GM19397 (cell line): ENCODE data around the gene BMAL1.

ENCODE experiments used
- ATAC-seq: cut with Tn5 transposase; IDR thresholded peaks from one replicate; pipeline ENCODE4 v1.9.1; 2021; ENCODE audit warnings: mild to moderate bottlenecking, moderate library complexity; ENCODE audit not compliant: unreplicated experiment

Gene BMAL1

DNA sequence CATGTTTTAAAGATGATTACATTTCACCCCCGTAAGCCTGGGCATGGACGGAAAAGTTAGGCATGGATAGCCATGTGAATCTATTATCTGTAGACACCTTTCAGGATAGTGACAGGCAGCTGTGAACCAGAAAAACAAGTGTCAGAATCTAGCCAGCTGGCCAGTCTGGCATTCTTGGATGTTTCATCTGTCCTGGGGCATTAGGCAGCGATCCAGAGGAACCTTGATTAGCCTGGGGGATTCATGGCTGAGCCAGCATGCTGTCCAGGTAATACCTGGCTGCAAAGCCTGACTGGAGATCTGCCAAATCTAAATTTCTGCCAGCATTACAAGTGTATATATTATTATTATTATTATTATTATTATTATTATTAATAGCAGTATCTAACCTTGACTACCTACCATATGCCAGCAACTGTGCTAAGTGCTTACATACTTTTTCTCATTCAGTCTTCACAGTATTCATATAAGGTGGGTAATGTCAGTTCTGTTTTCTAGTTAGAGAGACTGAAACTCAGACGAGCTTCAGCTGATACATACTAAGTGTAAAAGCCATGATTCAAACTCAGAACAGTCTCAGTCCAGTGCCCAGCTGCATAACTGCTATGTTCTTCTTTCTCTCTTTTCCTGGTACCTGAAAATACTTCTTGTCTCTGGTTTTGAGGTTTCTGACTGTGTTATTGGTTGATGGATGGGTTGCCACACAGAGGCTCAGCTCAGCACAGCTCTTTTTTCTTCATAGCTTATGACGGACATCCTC lies 12.8 kb downstream of the BMAL1 start:
- no peak for ATAC-seq

DNA sequence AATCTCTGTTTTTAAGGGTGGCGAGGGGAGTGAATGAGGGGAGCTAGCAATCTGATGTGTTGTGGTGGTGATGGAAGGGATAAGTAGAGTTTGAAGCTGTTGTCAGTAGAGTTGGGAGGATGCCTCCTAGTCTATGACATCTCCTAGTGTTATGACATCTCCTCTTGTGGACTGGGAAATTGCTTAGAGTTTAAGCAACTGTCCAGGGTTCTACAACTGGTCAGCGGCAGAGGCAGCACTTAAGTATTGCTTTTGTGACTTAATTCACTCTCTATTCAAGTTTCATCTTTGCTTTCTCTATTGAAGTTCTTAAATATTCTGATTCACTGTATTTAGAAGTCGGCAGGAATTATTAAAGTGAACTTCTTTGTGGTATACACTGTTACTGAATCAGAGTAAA lies 13.8 kb downstream of the BMAL1 start:
- no peak for ATAC-seq

DNA sequence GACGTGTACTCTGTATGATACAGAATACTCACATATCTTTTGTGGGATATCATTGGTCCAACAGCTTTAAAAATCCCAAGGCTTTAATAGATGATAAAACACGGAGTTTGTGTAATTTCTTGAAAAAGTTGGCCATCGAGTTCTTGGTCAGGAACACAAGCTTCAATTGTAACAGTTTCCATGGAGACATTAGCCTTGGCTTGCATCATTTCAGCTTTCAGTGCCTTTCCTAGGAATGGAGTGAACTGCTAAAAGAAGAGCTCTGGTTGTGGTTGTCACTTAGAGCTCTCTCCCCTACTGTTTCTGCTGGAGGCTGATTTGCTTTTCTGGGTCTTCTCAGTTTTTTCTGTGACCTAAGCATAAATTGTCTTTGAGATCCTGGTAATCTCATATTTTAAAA lies 14.2 kb downstream of the BMAL1 start:
- ATAC-seq: no peak

DNA sequence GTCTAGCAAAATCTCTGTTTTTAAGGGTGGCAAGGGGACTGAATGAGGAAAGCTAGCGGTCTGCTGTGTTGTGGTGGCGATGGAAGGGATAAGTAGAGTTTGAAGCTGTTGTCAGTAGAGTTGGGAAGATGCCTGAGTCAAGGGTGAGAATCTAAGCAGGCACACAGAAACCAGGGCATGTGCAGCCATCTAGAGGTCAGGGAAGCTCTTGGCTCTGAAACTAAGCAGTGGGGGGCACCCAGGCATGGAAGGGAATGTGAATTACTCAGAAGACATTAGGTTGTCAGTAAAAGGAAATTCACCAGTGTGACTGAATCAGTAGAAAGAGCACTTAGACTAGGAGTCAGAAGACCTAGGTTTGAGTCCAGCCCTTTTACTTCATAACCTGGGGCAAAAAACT lies 15.4 kb downstream of the BMAL1 start:
- no peak for ATAC-seq

DNA sequence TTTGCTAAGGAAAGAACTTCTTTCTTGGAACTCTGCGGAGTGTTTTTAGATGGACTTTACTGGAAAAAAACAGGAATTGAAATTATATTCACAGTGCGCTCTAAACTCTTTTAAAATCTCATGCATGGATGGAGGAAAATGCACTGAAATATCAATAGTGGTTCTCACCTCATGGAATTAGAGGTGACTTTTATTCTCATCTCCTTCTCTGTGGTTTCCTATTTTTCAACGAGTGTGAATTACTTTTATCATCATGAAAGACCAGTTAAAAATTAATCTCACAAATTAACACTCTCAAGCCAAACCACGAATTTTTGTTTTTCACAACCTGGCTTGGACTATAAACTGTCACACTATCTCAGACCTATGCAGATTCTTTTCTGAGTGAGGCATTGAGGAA lies 16.6 kb downstream of the BMAL1 start:
- ATAC-seq: no peak

DNA sequence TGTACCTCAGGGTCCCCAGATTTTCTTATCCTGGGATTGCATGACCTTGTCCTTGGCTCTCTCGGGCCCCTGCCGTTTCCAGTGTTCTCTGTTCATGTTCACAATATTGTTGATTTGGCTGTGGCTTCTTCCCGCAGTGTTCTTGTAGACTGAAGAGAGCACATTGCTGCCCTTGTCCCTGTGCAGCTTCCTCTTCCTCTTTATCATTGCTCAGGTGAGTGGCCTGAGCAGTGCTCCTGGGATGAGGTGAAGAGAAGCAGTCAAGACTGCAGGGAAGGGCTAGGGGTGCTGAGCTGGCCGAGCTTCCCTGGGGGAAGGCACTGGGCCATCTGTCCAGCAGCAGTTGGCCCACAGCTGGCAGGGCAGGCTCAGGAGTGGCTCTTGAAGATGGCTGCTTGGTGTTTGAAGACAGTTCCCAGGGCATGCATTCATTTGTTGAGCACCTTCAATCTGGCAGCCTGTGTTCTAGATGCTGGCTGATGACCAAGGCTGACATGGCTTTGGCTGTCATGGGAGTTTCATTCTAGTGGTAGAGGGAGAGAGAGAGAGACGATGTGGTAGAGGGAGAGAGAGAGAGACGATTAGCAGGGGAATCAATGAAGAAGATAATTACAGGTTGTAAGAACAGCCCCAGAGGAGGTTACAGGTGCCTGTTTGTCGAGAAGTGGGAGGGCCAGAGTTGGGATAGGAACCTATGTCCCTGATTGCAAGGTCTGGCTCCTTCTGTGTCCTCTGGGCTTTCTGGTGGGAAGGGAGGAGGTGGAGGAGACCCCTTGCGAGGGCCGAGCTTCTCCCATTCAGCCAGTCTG lies 17.4 kb downstream of the BMAL1 start:
- no peak for ATAC-seq

DNA sequence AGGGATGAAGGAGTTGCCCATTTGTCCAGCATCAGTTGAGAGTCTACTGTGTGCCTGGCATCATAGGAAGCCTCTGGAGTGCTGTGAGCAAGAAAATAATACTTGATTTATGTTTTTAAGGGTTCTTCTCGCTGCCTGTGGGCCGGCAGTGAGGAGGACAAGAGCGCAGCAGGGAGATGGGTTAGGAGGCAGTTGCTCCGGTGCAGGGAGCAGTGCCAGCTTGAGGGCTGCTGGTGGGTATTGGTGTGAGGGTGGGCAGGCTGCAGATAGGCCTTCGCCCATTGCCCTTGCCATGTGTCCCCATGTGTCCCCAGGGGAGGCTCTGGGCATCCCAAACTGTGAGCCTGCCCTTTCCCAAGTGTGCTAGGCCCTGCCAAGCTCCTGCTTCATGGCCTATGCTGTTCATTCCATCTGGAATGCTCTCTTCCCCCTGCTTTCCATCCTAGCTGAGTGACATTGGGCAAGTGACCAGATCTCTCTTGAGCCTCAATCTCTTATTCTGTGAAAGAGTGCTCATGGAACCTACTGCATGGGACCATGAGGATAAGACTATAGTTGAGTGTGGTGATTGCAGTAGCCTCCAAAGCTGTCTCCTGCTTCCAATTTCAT lies 19.8 kb downstream of the BMAL1 start:
- ATAC-seq: no peak

DNA sequence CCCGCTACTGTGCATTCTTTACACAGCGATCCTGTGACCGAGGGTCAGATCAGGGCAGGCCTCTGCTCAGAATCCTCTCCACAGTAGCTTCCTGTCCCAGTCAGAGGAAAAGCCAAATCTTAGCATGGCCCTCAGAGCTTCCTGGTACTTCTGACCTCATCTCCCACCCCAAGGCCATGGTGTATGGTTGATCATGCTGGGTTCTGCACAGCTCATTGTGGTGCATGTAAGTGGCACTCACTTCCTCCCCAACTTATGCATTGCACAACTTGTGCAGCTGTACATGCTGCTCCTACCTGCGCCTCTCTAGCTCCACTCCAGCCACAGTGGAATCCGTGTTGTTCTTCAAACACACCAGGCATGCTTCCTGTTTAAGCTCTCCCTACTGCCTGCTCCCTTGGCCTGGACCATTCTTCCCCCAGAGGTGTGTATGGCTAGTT lies 20.3 kb downstream of the BMAL1 start:
- ATAC-seq: no peak

DNA sequence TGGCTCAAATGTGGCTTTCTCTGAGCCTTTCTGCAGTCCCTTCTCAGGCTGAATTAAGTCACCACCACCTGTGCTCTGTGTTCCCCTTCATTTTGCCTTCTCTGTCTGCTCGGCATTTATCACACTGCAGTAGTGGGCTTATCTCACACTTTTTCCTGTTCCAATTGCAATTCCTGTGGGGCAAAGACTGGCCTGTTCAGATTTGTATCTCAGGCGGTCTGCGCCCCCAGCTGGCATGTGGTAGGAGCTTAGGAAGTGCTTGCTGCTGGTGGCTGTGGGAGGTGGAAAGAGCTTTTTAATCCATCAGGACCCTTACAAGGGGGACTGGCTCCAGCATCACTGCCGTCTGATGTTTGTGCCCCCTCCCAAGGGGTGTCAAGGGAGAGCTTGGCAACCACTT lies 21.2 kb downstream of the BMAL1 start:
- ATAC-seq: no peak

DNA sequence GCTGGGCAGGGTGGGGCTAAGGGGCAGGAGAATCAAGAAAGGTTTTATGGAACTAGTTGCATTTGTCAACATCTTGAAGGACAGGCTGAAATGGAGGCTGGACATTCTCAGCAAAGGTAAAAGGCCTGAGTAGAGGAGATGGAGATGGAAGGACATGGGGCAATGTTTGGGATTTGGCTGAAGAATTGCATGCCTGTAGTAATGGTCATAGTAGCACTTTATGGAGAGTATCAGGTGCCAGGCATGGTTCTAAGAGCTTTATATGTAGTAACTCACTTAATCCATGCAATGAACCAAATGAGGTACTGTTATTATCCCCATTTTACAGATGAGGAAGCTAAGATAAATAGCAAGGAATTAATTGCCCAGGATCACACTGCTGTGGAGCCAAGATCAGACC lies 23.9 kb downstream of the BMAL1 start:
- no peak for ATAC-seq

DNA sequence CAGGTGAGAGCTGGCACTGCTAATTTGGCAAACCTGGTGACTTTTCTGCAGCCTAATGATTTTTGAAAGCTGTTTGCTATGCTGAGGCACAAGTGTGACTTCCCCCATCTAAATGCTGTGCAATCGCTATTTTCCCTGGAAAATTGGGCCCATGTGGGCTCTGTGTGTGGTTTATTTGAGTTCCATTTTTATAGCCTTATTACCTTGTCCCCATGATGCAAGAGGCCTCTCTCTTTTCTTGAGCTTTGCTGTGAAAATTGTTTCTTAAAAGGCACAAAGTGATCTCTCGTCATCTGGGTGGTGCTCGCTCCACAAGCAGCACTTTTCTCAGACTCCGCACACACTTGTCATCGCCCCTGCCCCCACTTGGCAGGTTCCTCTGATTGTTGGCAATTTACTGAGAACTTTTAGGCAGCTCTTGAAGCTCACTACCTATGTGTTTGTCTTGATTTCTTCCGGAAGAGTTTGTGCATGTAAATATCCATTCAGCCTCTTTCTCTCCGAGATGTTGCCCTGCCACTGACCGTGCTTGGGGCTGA lies 24.9 kb downstream of the BMAL1 start:
- no peak for ATAC-seq

DNA sequence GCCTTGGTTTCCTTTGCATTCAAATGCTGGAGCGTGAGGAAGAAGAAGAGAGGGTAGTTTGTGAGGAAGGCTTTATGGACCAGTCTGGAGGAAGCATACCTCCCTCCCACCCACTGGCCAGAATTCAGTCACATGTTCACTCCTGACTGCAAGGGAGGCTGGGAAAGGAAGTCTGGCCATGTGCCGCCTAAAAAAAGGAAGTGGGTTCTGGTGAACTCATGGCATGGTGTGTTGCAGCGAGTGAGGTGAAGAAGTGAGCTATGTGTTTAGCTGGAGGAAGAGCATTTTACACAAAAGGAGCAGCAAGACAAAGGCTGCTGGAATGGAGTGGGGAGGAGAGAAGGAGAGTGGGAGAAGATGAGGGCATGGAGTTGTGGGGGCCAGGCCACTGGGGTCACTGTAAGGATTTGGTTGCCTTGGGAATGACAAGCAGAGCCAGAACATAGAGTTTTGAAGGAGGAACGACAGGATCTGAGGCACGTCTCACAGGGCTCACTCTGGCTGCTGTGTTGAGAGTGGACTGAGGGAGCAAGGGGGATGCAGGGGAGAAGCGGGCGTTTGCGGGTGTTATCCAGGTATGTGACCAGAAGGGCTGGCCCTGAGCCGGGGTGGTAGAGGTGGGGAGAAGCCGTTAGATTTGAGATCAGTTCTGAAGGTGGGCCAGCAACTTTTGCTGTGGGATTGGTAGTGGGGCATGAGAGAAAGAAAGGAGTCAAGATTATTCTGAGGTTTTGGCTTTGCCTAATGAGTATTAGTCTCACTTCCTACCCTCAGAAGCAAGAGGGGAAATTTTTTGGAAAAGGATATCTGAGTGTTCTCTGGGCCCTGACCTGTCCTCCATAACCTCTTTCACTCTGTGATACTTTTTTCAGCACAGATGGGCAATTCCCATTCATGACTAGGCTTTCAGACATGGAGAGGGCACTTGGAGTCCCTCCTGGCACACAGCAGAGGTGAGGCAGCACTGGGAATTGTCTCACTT lies 26.4 kb downstream of the BMAL1 start:
- ATAC-seq: no peak

DNA sequence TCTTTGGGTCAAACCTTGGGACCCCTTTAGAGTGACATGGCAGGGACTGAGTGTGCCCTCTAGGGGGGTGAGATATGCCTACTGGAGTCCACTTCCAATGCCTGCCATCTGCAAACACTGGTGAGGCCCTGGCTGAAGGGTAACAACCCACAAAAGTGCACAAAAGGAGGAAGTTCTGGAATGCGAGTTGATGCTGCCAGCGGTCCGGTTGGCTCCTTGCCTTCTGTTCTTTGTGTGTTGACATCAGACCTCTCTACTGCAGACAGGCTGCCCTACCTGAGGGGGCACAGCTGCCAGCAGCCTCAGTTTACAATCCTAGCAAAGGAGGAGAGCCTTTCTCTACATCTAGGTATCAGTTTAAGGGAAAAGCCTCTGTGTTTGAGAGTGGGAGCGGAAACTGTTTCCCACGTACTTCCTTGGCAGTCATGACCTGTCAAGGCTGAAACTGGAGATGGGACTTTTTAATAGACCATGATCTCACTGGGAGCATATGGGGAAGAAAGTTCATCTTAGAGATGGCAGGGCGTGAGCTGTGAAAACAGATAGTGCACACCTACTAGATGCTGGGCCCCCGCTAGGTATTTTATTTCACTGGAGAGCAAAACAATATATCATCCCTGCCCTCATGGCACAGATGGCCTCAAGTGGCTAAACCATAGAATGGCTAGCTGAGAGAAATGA lies 27.2 kb downstream of the BMAL1 start:
- ATAC-seq: no peak

DNA sequence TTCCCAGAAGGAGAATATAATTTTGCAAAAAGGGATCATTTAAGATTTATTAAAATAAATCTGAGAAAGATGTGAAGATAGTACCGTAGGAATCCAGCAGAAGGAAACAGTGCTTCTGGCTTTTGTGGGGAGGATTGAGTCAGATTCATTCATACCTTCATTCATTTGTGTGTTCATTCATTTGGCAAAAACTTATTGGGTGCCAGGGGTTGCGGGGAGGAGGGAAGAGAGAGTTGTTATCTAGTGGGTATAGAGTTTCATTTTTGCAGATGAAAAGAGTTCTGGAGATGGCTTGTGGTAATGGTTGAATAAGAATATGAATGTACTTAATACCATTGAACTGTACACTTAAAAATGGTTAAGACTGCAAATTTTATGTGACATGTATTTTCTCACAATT lies 31.1 kb downstream of the BMAL1 start:
- no peak for ATAC-seq

DNA sequence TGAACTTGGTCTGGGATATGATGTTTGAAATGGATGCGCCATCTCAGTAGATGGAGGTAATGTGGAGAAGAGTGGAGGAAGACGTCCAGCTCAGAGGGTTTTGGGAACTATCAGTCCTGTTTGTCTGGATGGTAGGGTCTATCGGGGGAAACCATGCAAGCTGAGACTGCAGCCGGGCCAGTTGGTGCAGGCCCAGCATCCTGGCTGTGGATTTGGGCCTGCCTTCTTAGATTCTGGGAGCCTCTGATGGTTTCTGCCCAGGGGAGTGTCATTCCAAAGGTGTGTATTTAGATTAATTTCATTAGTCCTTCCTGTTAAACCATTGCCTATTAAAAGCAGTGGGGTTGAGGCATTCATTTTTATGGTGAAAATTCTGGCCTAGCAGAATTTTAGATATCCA lies 31.6 kb downstream of the BMAL1 start:
- no peak for ATAC-seq

DNA sequence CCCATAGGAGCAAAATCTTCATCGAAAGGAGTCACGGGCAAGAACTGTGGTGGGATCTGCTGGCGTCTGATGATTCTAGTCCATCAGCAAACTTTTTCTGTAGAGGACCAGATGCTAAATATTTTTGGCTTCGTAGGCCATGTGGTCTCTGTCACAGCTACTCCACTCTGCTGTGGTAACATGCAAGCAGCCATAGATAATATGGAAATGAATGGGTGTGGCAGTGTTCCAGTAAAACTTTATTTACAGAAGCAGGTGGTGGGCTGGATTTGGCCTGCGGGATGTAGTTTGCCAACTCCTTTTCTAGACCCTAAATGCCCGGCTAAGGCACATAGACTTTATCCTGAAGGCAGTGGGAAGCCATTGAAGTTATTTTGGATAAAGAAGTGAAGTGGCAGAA lies 32.9 kb downstream of the BMAL1 start:
- no peak for ATAC-seq

DNA sequence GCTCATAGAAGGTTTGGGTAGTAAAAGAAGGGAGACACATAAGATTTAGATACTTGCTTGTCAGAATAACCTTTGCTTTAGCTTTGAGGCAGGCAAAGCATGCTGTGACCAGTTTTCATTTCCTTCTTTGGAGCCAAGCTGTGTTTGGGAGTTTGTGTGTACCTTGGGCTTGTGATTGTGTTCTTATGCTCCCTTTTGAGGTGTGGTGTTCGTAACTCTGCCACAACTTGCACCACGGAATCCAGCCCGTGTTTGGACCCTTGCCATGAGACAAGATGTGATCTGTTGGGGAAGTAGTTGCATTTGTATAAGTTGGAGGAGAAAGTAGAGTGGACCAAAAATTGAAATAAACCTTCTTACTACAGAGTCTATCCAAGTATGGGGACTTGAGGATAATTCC lies 34.0 kb downstream of the BMAL1 start:
- ATAC-seq: no peak

DNA sequence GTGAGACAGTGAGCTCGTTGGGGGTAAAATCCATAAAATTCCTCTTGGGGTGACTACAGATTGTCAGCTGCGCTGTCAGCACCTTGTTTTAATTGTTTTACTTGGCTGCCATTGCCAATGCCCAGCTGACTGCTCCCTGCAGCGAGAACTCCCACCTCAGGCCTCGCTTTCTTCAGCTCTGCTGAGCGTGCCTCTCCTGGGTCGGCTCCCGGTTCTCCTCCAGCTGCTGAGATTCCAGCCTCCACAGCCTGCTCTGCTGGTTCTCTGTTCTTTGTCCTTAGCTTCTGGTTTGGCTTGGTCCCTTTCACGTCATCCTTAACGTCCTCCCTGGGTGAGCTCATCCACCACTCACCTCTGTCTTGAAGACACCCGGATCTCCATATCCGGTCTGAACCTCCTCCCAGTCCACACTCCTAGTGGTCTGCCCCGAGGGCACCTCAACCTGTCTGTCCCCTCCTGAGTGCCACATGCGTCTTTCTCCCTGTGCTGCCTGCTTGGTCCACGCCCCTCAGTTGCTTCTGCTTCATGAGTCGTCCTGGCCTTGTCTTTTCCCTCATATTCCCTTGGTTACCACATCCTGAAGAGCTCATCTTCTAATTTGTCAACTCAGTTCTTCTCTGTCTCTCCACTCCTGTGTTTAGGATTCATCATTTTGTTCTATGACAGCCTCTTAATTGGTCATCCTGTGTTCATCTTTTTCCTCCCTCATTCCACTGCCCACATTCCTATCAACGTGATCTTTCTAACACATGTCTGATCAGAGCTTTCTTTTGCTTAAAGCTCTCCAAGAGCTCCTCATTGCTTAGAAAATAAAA lies 35.6 kb downstream of the BMAL1 start:
- ATAC-seq: no peak
